ENCODE data around the gene ZNF628.

Gene ZNF628

DNA sequence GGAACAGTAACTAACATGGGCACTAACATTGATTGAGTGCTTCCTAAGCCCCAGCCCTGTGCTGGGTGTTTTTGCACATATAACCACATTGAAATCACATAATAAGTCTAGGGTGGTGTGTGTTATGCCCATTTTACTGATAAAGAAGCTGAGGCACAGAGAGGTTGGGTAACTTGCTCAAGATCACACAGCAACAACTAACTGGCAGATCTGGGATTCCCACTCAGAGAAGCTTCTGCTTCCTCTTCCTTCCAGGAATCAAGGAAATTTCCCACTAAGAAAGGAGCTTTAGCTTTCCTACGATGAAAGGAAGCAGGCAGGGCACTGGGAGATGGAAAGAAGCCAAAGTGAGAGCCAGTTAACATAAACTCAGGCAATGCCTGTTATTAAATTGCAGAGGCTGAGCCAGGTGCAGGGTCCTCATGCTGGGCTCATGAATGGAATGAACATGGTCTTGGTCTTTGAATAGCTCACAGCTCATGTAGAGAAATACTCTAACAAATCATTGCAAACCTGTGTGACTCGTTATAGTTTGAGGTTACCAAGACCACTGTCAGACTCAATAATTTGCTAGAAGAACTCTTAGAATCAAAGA is 21.9 kb downstream of the ZNF628 start:
- Histone ChIP-seq H3K4me1 (ENCODE audit: control insufficient read depth, insufficient read depth, low read length, poor library complexity, severe bottlenecking) (peaks cover under 1% of the 10 kb centered on the region), H3K36me3 (ENCODE audit: control insufficient read depth, insufficient read depth, low read length) (no peaks in the 10 kb centered on the region), H3K27me3 (replicated peaks; ENCODE audit: control insufficient read depth, insufficient read depth, low read length, poor library complexity, severe bottlenecking) (no peaks in the 10 kb centered on the region), H3K4me3 (ENCODE audit: insufficient read depth, low read depth, low read length, poor library complexity, severe bottlenecking) (no peak overlapping the region), H3K27ac (ENCODE audit: insufficient read depth, low read length, poor library complexity, severe bottlenecking) (no peak overlapping the region), H3K9me3 (ENCODE audit: control insufficient read depth, low read length) (no peaks in the 10 kb centered on the region)
- DNase-seq: no peak

DNA sequence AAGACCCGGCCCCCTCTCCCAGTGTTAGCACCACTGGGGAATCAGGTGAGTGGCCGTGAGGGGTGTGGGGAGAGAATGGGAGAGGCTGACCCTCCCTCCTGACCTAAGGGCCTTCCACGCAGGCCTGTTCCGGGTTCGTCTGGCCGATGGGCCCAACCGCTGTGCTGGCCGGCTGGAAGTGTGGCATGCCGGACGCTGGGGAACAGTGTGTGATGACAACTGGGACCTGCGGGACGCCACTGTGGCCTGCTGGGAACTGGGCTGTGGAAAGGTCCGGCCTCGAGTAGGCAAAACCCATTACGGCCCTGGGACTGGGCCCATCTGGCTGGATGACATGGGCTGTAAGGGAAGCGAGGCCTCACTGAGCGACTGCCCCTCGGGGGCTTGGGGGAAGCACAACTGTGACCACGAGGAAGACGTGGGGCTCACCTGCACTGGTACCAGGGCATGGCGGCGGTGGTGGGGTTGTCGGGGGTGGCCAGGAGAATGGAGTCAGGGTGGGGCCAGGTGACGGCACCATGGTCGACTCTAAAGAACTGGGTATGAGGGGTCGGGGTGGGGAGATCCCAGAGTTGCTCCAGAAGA is 24.0 kb downstream of the ZNF628 start:
- Histone ChIP-seq H3K27me3 (replicated peaks; ENCODE audit: control insufficient read depth, insufficient read depth, low read length, poor library complexity, severe bottlenecking) (no peaks in the 10 kb centered on the region), H3K9me3 (ENCODE audit: control insufficient read depth, low read length) (no peaks in the 10 kb centered on the region), H3K4me1 (ENCODE audit: control insufficient read depth, insufficient read depth, low read length, poor library complexity, severe bottlenecking) (peaks cover 5% of the 10 kb centered on the region), H3K36me3 (ENCODE audit: control insufficient read depth, insufficient read depth, low read length) (no peaks in the 10 kb centered on the region), H3K4me3 (ENCODE audit: insufficient read depth, low read depth, low read length, poor library complexity, severe bottlenecking) (no peak overlapping the region), H3K27ac (ENCODE audit: insufficient read depth, low read length, poor library complexity, severe bottlenecking) (no peak overlapping the region)
- DNase-seq: no peak

DNA sequence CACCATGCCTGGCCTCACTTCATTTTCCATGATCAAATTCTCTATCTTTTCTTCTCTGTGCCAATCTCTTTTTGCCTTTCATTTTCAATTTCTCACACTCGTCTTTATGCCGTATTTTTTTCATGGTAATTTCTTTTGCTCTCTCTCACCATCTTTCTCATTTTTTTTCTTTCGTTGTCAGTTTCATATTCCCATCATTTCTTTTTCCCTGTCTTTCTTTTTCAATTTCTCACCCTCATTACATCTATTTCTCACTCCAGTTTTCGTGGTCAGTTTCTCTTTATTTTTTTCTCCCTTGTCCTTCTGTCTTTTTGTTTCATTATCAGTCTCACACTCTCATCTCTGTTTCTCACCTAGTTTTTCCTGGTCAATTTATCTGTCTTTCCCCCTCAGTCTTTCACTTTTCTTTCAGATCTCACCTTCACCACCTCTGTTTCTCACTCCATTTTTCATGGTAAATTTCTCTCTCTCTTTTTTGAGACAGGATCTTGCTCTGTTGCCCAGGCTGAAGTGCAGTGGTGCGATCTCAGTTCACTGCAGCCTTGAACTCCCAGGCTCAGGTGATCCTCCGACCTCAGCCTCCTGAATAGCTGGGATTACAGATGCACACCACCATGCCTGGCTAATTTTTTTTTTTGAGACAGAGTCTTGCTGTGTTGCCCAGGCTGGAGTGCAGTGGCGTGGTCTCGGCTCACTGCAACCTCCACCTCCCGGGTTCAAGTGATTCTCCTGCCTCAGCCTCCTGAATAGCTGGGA is 26.0 kb downstream of the ZNF628 start:
- no peak for DNase-seq
- no peak overlapping the region for H3K4me3 ChIP-seq (ENCODE audit: insufficient read depth, low read depth, low read length, poor library complexity, severe bottlenecking)
- no peaks in the 10 kb centered on the region for H3K27me3 ChIP-seq (replicated peaks; ENCODE audit: control insufficient read depth, insufficient read depth, low read length, poor library complexity, severe bottlenecking)
- H3K4me1 ChIP-seq (ENCODE audit: control insufficient read depth, insufficient read depth, low read length, poor library complexity, severe bottlenecking): peaks cover 5% of the 10 kb centered on the region
- no peaks in the 10 kb centered on the region for H3K36me3 ChIP-seq (ENCODE audit: control insufficient read depth, insufficient read depth, low read length)
- no peaks in the 10 kb centered on the region for H3K9me3 ChIP-seq (ENCODE audit: control insufficient read depth, low read length)
- no peak overlapping the region for H3K27ac ChIP-seq (ENCODE audit: insufficient read depth, low read length, poor library complexity, severe bottlenecking)

DNA sequence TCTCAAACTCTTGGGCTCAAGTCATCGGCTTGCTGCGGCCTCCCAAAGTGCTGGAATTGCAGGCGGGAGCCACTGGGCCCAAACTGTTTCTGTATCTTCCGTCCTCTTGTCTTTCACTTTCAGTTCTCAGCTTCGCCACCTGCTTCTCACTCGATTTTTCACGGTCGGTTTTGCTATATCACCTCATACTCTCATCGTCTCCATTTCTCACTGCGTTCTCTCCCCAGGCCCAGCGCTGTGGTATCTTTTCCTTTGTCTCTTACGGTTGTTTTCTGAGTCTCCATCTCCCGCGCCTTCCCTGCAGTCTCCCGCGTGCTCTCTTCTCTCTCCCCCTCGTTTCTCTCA is 26.7 kb downstream of the ZNF628 start:
- H3K9me3 ChIP-seq (ENCODE audit: control insufficient read depth, low read length): no peaks in the 10 kb centered on the region
- DNase-seq: no peak
- no peak overlapping the region for H3K27ac ChIP-seq (ENCODE audit: insufficient read depth, low read length, poor library complexity, severe bottlenecking)
- H3K4me3 ChIP-seq (ENCODE audit: insufficient read depth, low read depth, low read length, poor library complexity, severe bottlenecking): peak overlapping the region; percentile 50
- H3K4me1 ChIP-seq (ENCODE audit: control insufficient read depth, insufficient read depth, low read length, poor library complexity, severe bottlenecking): peaks cover 5% of the 10 kb centered on the region
- no peaks in the 10 kb centered on the region for H3K36me3 ChIP-seq (ENCODE audit: control insufficient read depth, insufficient read depth, low read length)
- no peaks in the 10 kb centered on the region for H3K27me3 ChIP-seq (replicated peaks; ENCODE audit: control insufficient read depth, insufficient read depth, low read length, poor library complexity, severe bottlenecking)

GRCh38 chr19:55503502-55504251 is 27.3 kb downstream of the ZNF628 start:
- peak overlapping the region; percentile 35 for H3K27ac ChIP-seq (ENCODE audit: insufficient read depth, low read length, poor library complexity, severe bottlenecking)

GRCh38 chr19:55504252-55504603 is 27.8 kb downstream of the ZNF628 start:
- DNase-seq: no peak
- Histone ChIP-seq H3K36me3 (ENCODE audit: control insufficient read depth, insufficient read depth, low read length) (no peaks in the 10 kb centered on the region), H3K4me3 (ENCODE audit: insufficient read depth, low read depth, low read length, poor library complexity, severe bottlenecking) (peak overlapping the region; percentile 50), H3K27ac (ENCODE audit: insufficient read depth, low read length, poor library complexity, severe bottlenecking) (no peak overlapping the region), H3K9me3 (ENCODE audit: control insufficient read depth, low read length) (no peaks in the 10 kb centered on the region), H3K27me3 (replicated peaks; ENCODE audit: control insufficient read depth, insufficient read depth, low read length, poor library complexity, severe bottlenecking) (no peaks in the 10 kb centered on the region), H3K4me1 (ENCODE audit: control insufficient read depth, insufficient read depth, low read length, poor library complexity, severe bottlenecking) (peaks cover 5% of the 10 kb centered on the region)

More at GRCh38 chr19:55503502-55504251, 27.3 kb downstream of the ZNF628 start:
- H3K4me3 ChIP-seq (ENCODE audit: insufficient read depth, low read depth, low read length, poor library complexity, severe bottlenecking): peak overlapping the region; percentile 50
- H3K9me3 ChIP-seq (ENCODE audit: control insufficient read depth, low read length): no peaks in the 10 kb centered on the region
- H3K4me1 ChIP-seq (ENCODE audit: control insufficient read depth, insufficient read depth, low read length, poor library complexity, severe bottlenecking): peaks cover 5% of the 10 kb centered on the region
- H3K27me3 ChIP-seq (replicated peaks; ENCODE audit: control insufficient read depth, insufficient read depth, low read length, poor library complexity, severe bottlenecking): no peaks in the 10 kb centered on the region
- H3K36me3 ChIP-seq (ENCODE audit: control insufficient read depth, insufficient read depth, low read length): no peaks in the 10 kb centered on the region
- DNase-seq: peak; percentile 83 to 88 (median 83)

- no peak for DNase-seq
- Histone ChIP-seq H3K36me3 (ENCODE audit: control insufficient read depth, insufficient read depth, low read length) (no peaks in the 10 kb centered on the region), H3K9me3 (ENCODE audit: control insufficient read depth, low read length) (no peaks in the 10 kb centered on the region), H3K27ac (ENCODE audit: insufficient read depth, low read length, poor library complexity, severe bottlenecking) (no peak overlapping the region), H3K4me3 (ENCODE audit: insufficient read depth, low read depth, low read length, poor library complexity, severe bottlenecking) (no peak overlapping the region), H3K27me3 (replicated peaks; ENCODE audit: control insufficient read depth, insufficient read depth, low read length, poor library complexity, severe bottlenecking) (no peaks in the 10 kb centered on the region), H3K4me1 (ENCODE audit: control insufficient read depth, insufficient read depth, low read length, poor library complexity, severe bottlenecking) (peaks cover 5% of the 10 kb centered on the region)
These were observed 28.6 kb downstream of the ZNF628 start for GRCh38 chr19:55504981-55505380.

- H3K27ac ChIP-seq (ENCODE audit: insufficient read depth, low read length, poor library complexity, severe bottlenecking): no peak overlapping the region
- DNase-seq: no peak
- H3K4me3 ChIP-seq (ENCODE audit: insufficient read depth, low read depth, low read length, poor library complexity, severe bottlenecking): no peak overlapping the region
These were observed 31.7 kb downstream of the ZNF628 start for GRCh38 chr19:55508120-55508519.

GRCh38 chr19:55516878-55517620 is 40.6 kb downstream of the ZNF628 start:
- DNase-seq: peak; percentile 76 to 85 (median 85)
- H3K36me3 ChIP-seq (ENCODE audit: control insufficient read depth, insufficient read depth, low read length): no peaks in the 10 kb centered on the region
- H3K27ac ChIP-seq (ENCODE audit: insufficient read depth, low read length, poor library complexity, severe bottlenecking): peak overlapping the region; percentile 36
- H3K9me3 ChIP-seq (ENCODE audit: control insufficient read depth, low read length): no peaks in the 10 kb centered on the region
- H3K4me3 ChIP-seq (ENCODE audit: insufficient read depth, low read depth, low read length, poor library complexity, severe bottlenecking): peak overlapping the region; percentile 26
- no peaks in the 10 kb centered on the region for H3K27me3 ChIP-seq (replicated peaks; ENCODE audit: control insufficient read depth, insufficient read depth, low read length, poor library complexity, severe bottlenecking)
- no peaks in the 10 kb centered on the region for H3K4me1 ChIP-seq (ENCODE audit: control insufficient read depth, insufficient read depth, low read length, poor library complexity, severe bottlenecking)

More at GRCh38 chr19:55508120-55508519, 31.7 kb downstream of the ZNF628 start:
- no peaks in the 10 kb centered on the region for H3K9me3 ChIP-seq (ENCODE audit: control insufficient read depth, low read length)
- H3K27me3 ChIP-seq (replicated peaks; ENCODE audit: control insufficient read depth, insufficient read depth, low read length, poor library complexity, severe bottlenecking): no peaks in the 10 kb centered on the region
- peaks cover 5% of the 10 kb centered on the region for H3K4me1 ChIP-seq (ENCODE audit: control insufficient read depth, insufficient read depth, low read length, poor library complexity, severe bottlenecking)
- no peaks in the 10 kb centered on the region for H3K36me3 ChIP-seq (ENCODE audit: control insufficient read depth, insufficient read depth, low read length)

Measured in effector memory CD4-positive, alpha-beta T cell (primary cell).